NCI-H187 (cell line): ENCODE results near the gene LHX1.

Source experiments
- DNase-seq, 2 experiments: peaks; one replicate each; lab custom pipeline; 2025; lab: John Stamatoyannopoulos, UW

The LHX1 gene

DNA sequence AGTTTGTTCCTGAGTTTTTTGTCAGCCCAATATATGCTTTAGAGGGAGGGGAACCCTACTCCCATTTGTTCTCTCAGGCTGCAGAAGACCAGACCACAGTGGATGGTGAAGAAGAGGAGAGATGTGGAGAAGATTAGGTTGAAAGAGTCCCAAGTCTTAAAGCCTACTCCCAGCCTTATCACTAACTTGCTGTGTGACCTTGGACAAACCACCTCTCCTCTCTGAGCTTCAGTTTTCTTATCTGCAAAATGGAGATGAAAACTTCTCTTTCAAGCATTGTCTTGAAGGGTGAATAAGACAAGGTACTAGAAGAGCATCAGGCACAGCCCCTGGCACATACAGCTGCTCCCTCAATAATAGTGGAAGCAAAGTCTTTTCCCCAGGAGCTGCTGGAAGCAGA is 15.1 kb upstream of the LHX1 start:
- DNase-seq: no peak

DNA sequence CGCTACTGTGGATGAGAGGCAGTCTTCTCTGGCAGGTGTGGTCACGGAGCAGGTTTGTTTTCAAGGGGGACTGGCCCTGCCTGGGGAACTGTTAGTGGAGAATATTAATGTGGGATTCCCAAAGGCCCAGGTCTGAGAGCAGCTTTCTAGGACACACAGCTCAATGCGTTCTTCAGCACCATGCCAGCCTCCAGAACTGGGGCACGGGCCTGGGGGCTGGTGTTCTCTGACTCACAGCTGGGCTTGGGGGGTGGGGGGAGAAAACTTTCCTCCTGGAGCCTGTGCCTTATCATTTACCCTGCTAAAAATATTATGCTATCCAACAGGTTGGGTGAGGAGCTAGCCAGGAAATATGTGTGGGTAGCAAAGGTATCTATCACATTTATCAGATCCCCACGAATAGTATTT is 13.5 kb upstream of the LHX1 start:
- no peak for DNase-seq

DNA sequence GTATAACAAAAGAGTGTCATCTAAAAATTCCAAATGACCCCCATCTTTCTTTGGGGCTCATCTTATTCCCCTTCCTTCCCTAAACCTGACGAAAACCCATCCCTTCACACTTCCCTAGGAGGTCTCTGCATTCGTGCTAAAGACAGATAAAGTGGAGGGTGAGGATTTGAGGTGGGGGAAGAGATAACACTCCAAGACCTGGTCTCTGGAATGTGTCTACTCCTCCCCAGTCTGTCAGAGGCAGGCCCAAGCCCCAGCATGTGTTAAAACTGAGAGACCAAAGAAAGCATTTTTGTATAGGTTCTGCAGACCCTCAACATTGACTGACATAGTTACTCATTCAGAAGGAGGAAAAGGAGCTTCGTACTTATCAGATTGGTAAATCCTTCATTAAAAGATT is 11.0 kb upstream of the LHX1 start:
- no peak for DNase-seq

DNA sequence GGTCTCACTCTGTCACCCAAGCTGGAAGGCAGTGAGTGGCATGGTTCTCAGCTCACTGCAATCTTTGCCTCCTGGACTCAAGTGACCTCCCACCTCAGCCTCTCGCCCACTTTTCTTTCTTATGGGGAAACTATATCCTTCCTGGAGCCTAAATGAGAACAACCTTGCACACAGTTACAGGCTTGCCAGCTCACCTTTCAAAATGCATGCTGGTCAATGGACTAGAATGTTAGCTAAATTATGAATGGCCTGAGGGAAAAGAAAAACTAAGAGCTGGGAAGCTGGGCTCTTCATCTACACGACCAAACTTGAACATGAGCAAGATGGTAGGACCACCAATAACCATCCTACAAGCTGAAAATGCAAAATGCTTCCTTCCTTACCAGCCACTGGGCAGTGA is 10.6 kb upstream of the LHX1 start:
- no peak for DNase-seq

DNA sequence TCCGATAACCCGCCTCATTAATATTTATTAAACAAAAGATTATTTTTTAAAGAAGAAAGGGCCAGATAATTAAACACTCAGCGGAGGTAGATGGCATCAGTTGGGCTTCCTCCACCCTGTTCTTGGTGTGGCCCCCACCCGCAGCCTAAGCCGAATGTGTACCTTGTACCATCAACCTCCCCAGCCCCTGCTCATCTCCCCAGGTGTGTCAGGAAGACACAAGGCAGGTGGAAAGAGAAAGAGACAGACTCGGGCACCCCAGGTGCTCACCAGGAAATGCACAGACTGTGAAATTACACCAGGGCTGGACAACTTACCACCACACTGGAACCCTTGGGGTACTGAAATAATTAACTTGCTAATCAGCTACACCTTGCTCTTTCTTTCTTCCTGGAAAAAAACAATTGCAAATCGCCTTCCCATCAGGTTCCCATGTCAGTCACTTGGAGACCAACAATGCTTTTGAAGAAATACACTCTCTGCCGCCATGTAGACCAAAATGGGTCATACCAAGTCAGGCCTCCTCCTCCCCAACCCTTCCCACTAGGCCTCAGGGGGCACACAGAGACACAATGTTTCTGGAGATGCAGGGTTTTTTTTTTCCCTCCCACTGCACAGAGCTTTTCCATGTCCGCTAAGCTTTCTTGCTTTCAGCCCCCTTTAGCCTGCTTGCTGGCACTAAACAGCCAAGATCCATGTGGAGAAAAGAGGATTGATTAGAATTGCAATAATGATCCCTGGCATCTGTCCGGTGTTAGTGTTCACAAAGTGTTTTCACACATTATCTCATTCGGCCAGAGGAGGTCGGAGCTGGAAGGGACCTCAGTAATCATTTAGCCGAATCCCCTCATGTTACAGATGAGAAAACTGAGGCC is 8.6 kb upstream of the LHX1 start:
- DNase-seq: no peak

DNA sequence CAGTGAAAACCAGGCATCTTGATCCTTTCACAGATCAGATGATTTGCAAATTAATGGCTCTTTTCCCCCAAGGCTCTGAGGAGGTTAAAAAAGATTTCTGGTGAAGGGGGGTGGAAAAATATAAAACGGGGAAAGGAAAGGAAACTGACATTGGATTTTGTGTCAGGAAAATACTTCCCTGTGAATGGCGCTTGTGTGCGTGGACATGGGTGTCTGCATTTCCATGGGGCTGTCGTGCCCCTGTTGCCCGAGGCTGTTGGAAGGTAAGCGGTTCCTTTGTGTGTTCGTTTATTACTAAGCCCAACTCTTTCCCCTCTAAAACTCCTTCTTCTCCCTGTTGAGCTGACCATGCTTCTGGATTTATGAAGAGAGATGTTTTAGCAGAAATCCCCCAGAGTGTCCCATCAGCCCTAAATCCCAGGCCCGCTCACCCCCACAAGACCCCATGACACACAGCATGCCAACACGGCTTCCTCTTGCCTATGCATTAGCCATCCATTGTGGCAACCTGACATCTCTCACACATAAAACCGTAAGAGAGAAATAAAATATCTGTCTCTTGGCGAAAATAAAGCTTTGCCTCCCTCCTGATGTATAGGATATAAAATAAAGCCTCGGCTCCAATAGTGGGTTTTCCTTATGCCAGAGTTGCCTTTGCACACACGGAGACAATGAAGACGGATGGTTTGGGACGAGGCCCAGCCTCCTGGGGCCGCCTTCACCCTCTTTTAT is 7.3 kb upstream of the LHX1 start:
- no peak for DNase-seq

DNA sequence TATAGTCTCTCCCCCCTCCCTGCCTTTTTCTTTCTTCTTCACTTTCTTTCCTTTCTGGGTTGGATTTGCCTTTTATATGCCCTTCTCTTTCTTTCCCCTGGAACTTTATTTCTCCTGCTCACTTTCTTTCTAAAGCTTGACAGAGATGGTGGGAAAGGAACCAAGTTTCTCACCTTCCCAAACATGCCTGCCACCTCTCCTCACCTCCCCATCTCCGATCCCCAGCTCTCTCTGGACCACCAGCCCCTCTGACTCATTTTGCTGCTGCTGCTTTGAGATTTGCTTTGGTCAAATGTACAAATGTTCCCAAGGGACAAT is 6.7 kb upstream of the LHX1 start:
- no peak for DNase-seq

DNA sequence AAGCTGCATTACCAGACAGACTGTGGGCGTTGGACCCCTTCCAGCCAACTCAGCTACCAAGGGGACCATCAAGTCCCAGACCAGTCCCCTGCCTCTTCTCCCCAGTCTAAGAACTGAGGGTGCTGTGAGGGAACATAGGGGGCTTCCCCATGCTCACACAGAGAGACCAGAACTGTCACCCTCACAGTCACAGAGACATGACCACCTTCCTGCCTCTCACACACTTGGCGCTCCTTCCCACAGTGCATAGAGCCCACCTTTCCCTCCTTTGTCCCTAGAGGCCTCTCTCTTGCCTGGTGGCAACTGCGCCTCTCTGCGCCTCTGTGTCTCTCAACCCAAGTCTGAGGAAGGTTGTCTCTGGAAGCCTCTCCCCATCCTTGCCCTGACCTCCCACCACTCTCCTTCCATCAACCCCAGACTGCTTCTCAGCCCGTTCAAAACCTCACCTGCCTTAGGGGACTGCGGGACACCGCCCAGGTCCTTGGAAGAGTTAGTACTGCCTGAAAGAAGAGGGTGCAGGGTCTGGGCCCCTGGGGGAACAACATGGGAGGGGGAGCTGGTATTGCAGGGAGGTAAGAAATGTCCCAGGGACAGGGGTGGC is 6.1 kb upstream of the LHX1 start:
- no peak for DNase-seq

DNA sequence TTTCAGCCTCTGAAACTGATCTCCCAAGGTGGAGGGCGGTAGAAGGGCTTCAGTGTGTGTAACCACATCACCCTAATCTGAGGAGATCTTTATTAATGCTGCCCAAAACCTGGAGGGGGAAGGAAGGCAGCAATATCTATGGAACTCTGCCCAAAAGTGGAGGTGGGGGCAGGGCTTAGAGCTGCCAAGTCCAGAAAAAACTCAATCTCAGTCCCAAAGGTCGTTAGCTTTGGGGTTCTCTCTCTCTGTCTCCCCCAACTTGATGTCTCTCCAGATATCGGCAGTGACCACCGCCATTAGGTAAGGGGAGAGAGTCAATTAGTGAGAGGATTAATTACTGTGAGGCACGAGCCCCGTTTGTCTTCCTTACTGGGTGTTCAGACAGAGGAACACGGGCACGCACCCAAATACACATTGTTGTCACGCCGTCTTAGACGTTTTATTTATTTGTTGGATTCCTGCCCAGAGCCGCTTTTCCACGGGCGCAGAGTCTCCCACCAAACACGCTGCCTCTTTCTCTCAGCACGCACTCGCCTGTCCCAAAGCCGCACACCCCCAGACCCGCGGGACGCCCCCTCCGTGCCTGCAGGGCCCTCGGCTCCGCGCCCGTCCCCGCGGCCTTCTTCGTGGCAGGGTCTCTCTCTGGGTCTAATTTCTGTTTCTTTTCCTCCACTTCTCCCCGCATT is 5.4 kb upstream of the LHX1 start:
- DNase-seq: no peak

DNA sequence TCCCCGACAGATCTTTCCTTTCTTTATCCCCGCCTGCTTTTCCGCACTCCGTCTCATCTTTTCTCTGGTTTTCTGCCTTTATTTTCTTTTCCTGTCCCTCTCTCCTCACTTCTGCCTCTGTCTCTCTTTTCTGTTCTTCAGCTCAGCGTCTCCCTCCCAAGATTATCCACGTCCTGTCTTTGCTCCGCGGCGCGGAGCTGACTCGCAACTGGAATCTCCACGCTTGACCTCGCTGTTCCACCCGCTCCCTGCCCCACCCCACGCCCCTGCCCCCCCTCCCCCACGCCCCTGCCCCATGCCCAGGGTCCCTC is 4.9 kb upstream of the LHX1 start:
- DNase-seq: no peak

DNA sequence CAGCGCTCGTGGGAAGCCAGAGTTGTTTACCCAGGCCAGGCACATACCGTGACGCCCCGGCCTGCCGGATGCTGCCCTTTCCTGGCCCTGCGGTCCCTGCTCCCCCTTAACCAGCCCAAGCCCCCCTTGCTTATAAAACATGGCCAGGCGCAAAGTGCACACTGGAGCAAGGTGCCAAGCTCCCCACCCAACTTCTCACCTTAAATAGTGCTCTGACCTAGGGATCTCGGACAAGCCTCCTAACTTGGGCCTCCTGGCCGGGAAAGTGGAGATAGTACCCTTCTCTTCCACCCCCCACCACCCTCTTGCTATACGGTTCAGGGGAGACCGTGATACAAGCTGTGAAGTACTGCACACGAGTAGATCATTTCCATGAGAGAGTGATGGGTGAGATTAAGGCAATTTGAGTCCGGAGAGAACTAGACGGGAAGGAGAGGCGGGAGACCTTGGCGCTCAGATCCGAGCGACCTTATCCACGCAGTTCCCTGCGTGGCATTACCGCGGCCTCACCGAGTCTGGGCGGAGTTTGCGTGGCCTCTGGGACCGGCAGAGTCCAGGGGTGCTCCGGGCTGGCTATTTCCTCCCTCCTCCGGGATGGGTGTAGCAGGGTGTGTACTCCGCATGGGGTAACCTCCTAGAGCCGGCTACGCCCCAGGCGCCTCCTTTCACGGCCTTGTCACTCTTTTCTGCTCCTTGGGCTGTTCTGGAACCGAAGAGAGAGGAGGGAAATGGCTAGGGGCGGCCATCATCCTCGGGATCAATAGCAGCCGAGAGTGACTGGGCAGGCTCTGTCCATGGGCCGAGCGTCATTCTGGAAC is 4.4 kb upstream of the LHX1 start:
- no peak for DNase-seq

DNA sequence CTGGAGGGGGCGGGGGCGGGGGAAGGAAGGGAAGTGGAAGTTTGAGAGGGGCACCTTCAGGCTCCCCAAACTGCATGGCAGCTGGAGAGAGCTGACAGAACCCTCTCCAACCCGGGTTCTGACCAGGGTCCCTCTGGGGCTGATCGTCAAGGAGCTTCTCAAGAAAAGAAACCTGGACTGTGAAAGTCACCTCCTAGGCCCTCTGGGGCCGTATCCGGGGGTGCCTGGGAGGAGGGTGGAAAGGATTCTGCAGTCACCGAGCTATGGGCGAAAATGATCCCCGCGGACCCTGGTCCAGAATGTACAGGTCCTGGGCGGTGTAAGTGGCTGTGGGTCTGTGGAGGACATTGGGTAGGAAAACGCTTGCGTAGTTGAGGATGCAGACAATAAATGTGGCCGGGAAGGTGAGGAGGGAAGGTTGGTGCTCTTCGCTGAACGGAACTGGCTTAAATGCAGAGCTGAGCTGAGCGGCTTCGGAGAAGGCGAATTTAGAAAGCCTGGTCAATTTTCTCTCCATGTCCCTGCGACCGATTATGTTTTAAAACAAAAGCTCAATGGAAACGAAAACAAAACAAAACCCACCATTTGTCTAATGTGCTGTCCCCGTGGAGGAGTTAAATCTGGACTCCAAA is 3.6 kb upstream of the LHX1 start:
- DNase-seq: no peak

DNA sequence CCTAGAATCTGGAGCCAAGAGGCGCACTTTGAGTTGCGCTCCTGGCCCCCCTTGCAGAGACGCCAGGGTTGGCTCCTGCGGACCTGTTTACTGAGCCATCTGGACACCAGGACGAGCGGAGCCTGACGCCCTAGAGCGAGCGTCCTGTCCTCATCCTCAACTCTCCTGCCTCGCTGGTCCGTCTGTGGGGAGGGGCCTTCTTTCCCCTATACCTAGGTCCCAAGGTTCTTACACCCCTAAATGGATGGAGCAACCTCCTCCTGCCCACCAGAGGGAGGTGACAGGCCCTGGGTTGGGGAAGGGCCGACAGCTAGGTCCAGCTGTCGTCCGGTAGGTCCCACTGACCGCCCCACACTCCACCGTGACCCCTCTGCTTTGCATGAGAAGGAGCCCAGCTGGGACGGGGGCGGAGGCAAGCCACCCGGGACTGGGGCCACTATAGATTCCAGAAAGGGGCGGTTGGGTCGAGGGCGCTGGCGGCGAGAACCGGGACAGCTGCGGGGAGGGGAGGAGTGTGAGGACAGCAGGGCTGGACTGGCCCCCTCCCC is 3.1 kb upstream of the LHX1 start:
- no peak for DNase-seq

DNA sequence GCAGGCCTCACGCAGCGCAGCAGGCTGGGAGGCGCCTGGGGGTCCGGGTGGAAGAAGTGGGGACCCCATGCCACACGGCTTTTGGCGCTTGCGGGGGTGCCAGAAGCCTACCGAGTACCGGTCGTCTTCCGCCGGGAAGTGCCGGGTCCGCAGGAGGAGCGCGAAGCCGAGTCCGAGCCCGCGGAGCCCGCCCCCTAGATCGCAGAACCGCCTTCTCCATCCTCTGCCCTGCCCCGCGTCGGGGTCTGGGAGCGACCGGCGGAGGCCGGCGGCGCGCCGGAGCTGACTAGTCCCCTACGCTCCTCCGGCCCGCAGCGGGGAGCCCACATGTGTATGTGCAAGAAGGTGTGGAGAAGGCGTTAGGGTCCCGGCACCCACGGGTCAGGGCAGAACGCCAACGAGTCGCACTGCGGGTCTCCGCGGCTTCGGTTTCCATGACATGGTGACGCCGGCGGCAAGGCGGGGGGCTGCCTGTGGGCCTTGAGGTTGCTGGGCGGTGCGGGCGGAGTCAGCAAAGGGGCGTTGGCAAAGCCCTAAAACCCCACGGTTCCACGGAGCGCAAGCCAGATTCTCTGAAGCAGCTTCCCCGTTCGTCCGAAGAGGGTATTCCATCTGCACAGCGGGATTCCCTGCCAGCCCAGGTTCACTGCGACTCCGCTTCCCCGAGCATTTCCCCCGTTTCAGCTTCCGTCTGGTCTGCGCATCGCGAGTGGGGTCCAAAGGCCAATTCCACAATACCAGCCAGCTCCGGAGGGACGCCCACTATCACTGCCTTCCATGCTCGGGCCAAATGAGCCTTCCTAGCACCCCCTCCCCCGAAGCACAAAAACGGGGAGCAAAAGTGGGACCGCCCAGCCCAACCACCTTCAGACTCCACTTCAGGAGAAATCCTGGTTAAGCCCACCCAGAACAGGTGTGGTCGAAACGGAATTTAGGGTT is 2.3 kb upstream of the LHX1 start:
- no peak for DNase-seq

DNA sequence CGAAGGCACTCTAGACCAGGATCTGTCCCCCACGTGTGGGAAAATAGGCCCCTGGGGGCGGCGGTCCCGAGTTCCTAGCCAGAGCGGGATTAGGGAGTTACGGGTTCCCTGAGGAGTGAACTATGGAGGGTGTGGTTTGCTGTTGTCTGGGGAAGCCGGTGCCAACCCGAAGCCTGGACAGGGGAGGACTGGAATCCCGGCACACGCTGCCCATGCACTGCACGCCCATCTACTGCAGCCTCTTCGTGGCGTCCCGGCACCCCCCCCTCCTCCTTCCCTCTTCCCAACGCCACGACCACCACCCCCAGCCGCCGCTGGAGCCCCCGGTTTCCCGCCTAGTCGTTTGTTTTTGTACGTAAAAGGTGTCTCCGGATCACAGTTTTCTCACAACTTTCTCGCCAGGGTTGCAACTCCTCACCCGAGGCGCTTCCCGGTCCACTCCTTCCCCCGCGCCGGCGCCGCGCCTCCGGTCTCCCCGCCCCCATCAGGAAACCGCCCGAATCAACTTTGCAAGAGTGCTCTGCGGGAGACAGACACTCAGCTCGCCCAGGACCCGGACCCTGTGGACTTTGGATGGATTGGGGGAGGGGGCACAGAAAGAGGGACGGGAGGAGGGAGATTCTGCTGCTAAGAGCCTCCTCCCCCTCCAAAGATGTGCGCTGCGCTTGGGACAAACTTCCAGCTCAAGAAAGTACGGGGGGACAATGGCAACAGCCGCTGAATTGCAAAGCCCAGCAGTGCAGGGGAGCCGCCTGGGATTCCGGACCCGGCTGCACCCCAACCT is 1.4 kb upstream of the LHX1 start:
- DNase-seq: no peak

DNA sequence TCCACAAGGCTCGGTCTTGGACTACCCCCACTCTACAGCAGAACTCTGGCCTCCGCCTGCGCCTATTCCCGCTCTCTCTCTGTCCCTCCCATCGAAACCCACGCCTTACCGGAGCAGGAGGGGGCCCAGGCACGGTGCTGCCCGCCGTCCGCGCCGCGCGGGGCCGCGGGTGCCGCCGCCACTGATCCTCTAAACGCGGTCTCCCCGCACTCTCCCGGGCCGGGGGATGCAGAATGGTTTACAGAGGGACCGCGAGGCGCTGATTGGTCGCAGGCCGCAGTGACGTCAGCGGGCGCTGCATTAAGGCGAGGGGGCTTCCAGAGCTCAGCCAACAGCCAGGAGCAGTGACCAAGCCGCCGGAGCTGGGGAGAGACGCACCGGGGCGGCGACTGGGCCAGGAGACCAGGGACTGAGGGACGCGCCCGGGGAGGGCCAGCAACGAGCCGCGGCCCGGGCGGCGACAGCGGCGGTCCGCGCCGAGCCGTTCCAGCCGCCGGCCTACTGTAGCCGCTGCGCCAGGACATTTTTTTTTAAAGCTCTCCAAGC is 747 bp upstream of the LHX1 start:
- no peak for DNase-seq

DNA sequence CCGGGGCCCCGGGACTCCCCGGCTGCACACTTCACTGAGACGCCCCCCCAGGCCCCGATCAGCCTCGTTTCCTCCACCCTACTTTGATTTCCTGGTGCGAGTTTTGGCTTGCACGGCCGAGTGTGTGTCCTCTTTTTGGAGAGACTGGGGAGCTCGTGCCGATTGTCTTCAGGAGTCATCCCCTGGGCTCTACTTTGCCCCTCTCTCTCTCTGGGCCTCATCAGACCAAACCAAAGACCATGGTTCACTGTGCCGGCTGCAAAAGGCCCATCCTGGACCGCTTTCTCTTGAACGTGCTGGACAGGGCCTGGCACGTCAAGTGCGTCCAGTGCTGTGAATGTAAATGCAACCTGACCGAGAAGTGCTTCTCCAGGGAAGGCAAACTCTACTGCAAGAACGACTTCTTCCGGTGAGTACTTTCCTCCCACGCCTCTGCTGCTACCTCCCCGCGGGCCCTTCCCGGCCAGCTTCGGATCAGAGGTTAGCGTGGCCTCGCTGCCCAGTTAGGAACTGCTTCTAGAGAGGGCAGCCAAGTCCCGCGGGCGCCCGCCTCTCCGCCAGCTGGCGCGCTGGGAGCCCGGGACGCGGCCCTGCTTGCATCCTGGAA is 787 bp downstream of the LHX1 start:
- no peak for DNase-seq

DNA sequence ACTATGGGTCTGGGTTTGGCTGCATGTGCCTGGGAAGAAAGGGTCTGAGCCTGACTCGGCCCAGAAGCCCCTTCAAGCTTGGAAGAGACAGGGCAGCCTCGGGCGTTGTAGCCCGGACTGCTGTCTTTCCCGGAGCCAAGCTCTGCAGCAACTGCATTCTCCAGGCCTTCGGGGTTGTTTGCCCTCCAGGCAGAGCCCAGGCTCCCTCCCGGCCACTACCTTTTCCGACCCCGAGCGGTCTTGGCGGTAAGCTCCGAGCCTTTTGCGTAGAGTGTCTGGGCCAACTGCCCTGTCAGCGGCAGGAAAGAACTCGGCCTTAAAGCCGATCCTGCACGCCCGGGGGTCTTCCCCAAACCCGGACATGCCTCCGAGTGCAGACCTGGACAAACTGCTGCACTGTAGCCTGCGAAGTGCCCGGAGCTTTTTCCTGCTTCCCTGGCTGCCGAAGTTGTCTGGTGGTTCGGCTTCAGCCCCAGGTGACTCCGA is 1.3 kb downstream of the LHX1 start:
- no peak for DNase-seq
